Mesenchymal stem cell (in vitro differentiated cells and primary cell): ENCODE results near the gene CYP39A1.
"Not testable (repeated sequence)": the region's sequence is repeated elsewhere in the genome, so short reads cannot be mapped to it uniquely, and the experiment has no call there.

Experiments used
- DNase-seq: peaks from one replicate; pipeline ENCODE4 v3.0.0-alpha.2; 2013
- H2AFZ ChIP-seq: one replicate; pipeline ENCODE4 v1.6.1; 2013; ENCODE audit warnings: low read depth, mild to moderate bottlenecking, control low read depth, inconsistent platforms, low read length, moderate library complexity
- H2AK5ac ChIP-seq: 2 replicates; pipeline ENCODE4 v1.6.1; 2013; ENCODE audit warnings: low read length, moderate library complexity, mild to moderate bottlenecking, inconsistent platforms; ENCODE audit not compliant: severe bottlenecking
- H2BK120ac ChIP-seq: one replicate; pipeline ENCODE4 v1.6.1; 2013; ENCODE audit warnings: low read depth, mild to moderate bottlenecking, inconsistent platforms, low read length, moderate library complexity
- H2BK12ac ChIP-seq, 2 experiments: one replicate each; pipeline ENCODE4 v1.6.1; 2013; ENCODE audit warnings: inconsistent platforms in 2 of 2, low read length in 2 of 2, mild to moderate bottlenecking in 2 of 2, moderate library complexity in 2 of 2, control low read depth in 1 of 2
- H2BK15ac ChIP-seq: one replicate; pipeline ENCODE4 v1.6.1; 2013; ENCODE audit warnings: mild to moderate bottlenecking, low read depth, inconsistent platforms; ENCODE audit not compliant: poor library complexity, severe bottlenecking
- H2BK5ac ChIP-seq: 2 replicates; pipeline ENCODE4 v1.6.1; 2013; ENCODE audit warnings: low read depth, mild to moderate bottlenecking, low read length, control low read depth, inconsistent platforms; ENCODE audit not compliant: poor library complexity, severe bottlenecking
- H3K14ac ChIP-seq, 2 experiments: one replicate each; pipeline ENCODE4 v1.6.1; 2013; ENCODE audit warnings: inconsistent platforms in 2 of 2, low read length in 2 of 2, control low read depth in 1 of 2, mild to moderate bottlenecking in 1 of 2, moderate library complexity in 1 of 2
- H3K18ac ChIP-seq, 2 experiments: one replicate each; pipeline ENCODE4 v1.6.1; 2013; ENCODE audit warnings: inconsistent platforms in 2 of 2, low read length in 2 of 2, control low read depth in 1 of 2, low read depth in 1 of 2, mild to moderate bottlenecking in 1 of 2
- H3K23ac ChIP-seq, 2 experiments: one replicate each; pipeline ENCODE4 v1.6.1; 2013; ENCODE audit warnings: inconsistent platforms in 2 of 2, low read length in 2 of 2, mild to moderate bottlenecking in 2 of 2, moderate library complexity in 2 of 2, control low read depth in 1 of 2
- H3K27ac ChIP-seq: 2 replicates; pipeline ENCODE4 v1.5.1; 2013; ENCODE audit warnings: mild to moderate bottlenecking, moderate library complexity, low read length, control low read depth, inconsistent platforms; ENCODE audit not compliant: poor library complexity, severe bottlenecking
- H3K27me3 ChIP-seq, 2 experiments: 2 replicates each; pipeline versions ENCODE4 v1.6.1 to v1.7.0; 2013; ENCODE audit warnings: low read length in 2 of 2, mild to moderate bottlenecking in 2 of 2, moderate library complexity in 2 of 2, control low read depth in 1 of 2, inconsistent platforms in 1 of 2; ENCODE audit not compliant: control insufficient read depth in 1 of 2, insufficient read depth in 1 of 2
- H3K36me3 ChIP-seq, 2 experiments: 2 replicates each; pipeline versions ENCODE4 v1.6.1 to v1.7.0; 2013; ENCODE audit warnings: low read length in 2 of 2, control low read depth in 1 of 2, inconsistent platforms in 1 of 2, low read depth in 1 of 2, mild to moderate bottlenecking in 1 of 2; ENCODE audit not compliant: insufficient read depth in 2 of 2, control insufficient read depth in 1 of 2
- H3K4ac ChIP-seq, 2 experiments: one replicate each; pipeline ENCODE4 v1.6.1; 2013; ENCODE audit warnings: inconsistent platforms in 2 of 2, low read length in 2 of 2, mild to moderate bottlenecking in 2 of 2, moderate library complexity in 2 of 2, control low read depth in 1 of 2, low read depth in 1 of 2
- H3K4me1 ChIP-seq: 2 replicates; pipeline ENCODE4 v1.6.1; 2013; ENCODE audit warnings: low read depth, low read length, control low read depth; ENCODE audit not compliant: control insufficient read depth, insufficient read depth
- H3K4me2 ChIP-seq: 2 replicates; pipeline ENCODE4 v1.6.1; 2013; ENCODE audit warnings: low read length, mild to moderate bottlenecking, inconsistent platforms; ENCODE audit not compliant: poor library complexity, severe bottlenecking
- H3K4me3 ChIP-seq, 2 experiments: 2 replicates each; pipeline versions ENCODE4 v1.5.1 to v1.7.0; 2013; ENCODE audit warnings: low read length in 2 of 2, mild to moderate bottlenecking in 2 of 2, control low read depth in 1 of 2, low read depth in 1 of 2; ENCODE audit not compliant: insufficient read depth in 1 of 2
- H3K79me1 ChIP-seq: replicated peaks from 2 replicates; pipeline ENCODE4 v1.6.1; 2013; ENCODE audit warnings: mild to moderate bottlenecking, control low read depth, low read length, inconsistent platforms; ENCODE audit not compliant: poor library complexity, severe bottlenecking
- H3K9ac ChIP-seq: 2 replicates; pipeline ENCODE4 v1.7.0; 2013; ENCODE audit warnings: mild to moderate bottlenecking, low read length, moderate library complexity
- H3K9me3 ChIP-seq: 2 replicates; pipeline ENCODE4 v1.7.0; 2013; ENCODE audit warnings: mild to moderate bottlenecking, low read length; ENCODE audit not compliant: control insufficient read depth
- H4K8ac ChIP-seq: one replicate; pipeline ENCODE4 v1.6.1; 2013; ENCODE audit warnings: inconsistent platforms, mild to moderate bottlenecking, low read length, moderate library complexity
- H4K91ac ChIP-seq: one replicate; pipeline ENCODE4 v1.6.1; 2013; ENCODE audit warnings: mild to moderate bottlenecking, low read length, inconsistent platforms
- WGBS: methylation state at CpG from one replicate; pipeline ENCODE4 v1.1.7; 2013; ENCODE audit warnings: mixed read lengths; 5-methylcytosine and 5-hydroxymethylcytosine counted together

CYP39A1 gene

DNA sequence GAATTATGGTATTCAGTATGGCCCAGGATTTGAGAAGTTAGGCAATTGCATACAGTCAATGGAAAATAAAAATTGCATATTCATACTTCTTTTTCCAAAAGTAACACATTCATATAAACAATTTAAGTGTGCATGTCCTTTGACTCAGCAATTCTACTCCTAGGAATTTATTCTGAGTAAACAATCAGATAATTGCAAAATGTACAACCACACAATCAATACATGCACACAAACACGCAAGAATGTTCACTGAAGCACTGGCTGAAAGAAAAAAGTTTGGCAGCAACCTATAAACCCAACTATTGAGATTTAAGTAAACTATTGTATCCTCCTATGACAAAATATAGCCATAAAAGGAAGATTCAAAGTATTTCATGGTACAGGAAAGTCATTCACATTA is 1.6 kb downstream of the CYP39A1 start:
- 67% methylated on average over 1 of the region's 1 CpG for WGBS

DNA sequence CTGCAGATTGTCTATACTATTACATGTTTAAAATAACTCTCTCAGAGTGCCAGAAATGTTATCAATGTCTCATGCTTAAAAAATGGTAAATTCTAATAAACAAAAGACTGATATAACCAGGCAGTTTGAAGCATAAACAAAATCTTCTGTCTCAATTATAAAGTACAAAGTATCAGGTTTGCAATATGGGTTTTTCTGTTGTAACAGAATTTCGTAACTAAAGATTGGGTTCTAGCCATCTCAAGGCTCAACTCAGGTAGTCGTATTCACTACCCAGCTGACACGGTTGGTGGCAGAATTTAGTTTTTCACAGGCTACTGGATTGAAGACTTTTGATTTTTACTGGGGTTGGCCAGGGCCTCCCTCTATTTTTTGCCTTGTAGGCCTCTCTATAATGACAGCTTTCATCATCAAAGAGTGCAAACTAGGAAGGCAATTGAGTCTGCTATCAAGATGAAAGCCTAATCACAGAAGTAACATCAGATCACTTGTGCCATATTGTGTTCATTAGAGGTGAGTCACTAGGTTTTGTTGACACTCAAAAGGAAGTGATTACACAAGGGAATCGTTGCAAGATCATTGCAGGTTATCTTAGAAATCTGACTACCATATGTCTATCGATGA is 3.6 kb downstream of the CYP39A1 start:
- no peak overlapping the region for H4K91ac ChIP-seq
- H3K4me3 ChIP-seq, result no peak overlapping the region
- H2AK5ac ChIP-seq, result no peak overlapping the region
- no peak overlapping the region for H2BK120ac ChIP-seq
- no peak overlapping the region for H2BK15ac ChIP-seq
- 65% methylated on average over 5 of the region's 5 CpGs for WGBS
- peaks cover 3% of the 10 kb centered on the region for H3K79me1 ChIP-seq
- peaks cover 2% of the 10 kb centered on the region for H3K4me1 ChIP-seq
- H3K14ac ChIP-seq, result no peak overlapping the region
- H3K9ac ChIP-seq, result no peak overlapping the region
- peak; percentile 30 for DNase-seq
- H3K27ac ChIP-seq, result no peak overlapping the region
- no peaks in the 10 kb centered on the region for H3K36me3 ChIP-seq
- no peaks in the 10 kb centered on the region for H3K9me3 ChIP-seq
- no peaks in the 10 kb centered on the region for H3K27me3 ChIP-seq
- H3K4ac ChIP-seq, result no peak overlapping the region
- no peak overlapping the region for H2BK12ac ChIP-seq
- no peak overlapping the region for H2BK5ac ChIP-seq
- H3K23ac ChIP-seq, result no peak overlapping the region
- no peak overlapping the region for H4K8ac ChIP-seq
- no peak overlapping the region for H2AFZ ChIP-seq
- no peak overlapping the region for H3K4me2 ChIP-seq
- no peak overlapping the region for H3K18ac ChIP-seq

More for the DNA sequence above, 1.6 kb downstream of the CYP39A1 start:
- no peak overlapping the region for H3K14ac ChIP-seq
- no peak overlapping the region for H3K9ac ChIP-seq
- H2AFZ ChIP-seq, result no peak overlapping the region
- no peak overlapping the region for H3K4me3 ChIP-seq
- H4K91ac ChIP-seq, result no peak overlapping the region
- H3K4me2 ChIP-seq, result no peak overlapping the region
- H3K27ac ChIP-seq, result no peak overlapping the region
- no peak overlapping the region for H2BK12ac ChIP-seq
- no peak overlapping the region for H2AK5ac ChIP-seq
- no peaks in the 10 kb centered on the region for H3K9me3 ChIP-seq
- H3K18ac ChIP-seq, result no peak overlapping the region
- no peak overlapping the region for H2BK15ac ChIP-seq
- no peak overlapping the region for H2BK5ac ChIP-seq
- peaks cover 2% of the 10 kb centered on the region for H3K4me1 ChIP-seq
- H3K79me1 ChIP-seq, result peaks cover 3% of the 10 kb centered on the region
- no peak overlapping the region for H3K23ac ChIP-seq
- H2BK120ac ChIP-seq, result no peak overlapping the region
- H4K8ac ChIP-seq, result no peak overlapping the region
- no peaks in the 10 kb centered on the region for H3K27me3 ChIP-seq
- DNase-seq, result peak; percentile 67
- H3K4ac ChIP-seq, result no peak overlapping the region
- H3K36me3 ChIP-seq, result no peaks in the 10 kb centered on the region

DNA sequence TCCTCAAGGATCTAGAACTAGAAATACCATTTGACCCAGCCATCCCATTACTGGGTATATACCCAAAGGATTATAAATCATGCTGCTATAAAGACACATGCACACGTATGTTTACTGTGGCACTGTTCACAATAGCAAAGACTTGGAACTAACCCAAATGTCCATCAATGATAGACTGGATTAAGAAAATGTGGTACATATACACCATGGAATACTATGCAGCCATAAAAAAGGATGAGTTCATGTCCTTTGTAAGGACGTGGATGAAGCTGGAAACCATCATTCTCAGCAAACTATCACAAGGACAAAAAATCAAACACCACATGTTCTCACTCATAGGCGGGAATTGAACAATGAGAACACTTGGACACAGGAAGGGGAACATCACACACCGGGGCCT is 4.5 kb downstream of the CYP39A1 start:
- H3K27ac ChIP-seq, H2BK5ac ChIP-seq, H3K9me3 ChIP-seq, H3K23ac ChIP-seq, H3K79me1 ChIP-seq, H3K14ac ChIP-seq, H4K91ac ChIP-seq, H3K9ac ChIP-seq, H3K4ac ChIP-seq, H2BK12ac ChIP-seq, H2AFZ ChIP-seq, H3K4me3 ChIP-seq, H3K4me1 ChIP-seq, H3K36me3 ChIP-seq, DNase-seq, H3K18ac ChIP-seq, H2BK120ac ChIP-seq, H3K4me2 ChIP-seq, H2AK5ac ChIP-seq, H3K27me3 ChIP-seq, H2BK15ac ChIP-seq, H4K8ac ChIP-seq: not testable (repeated sequence)
- WGBS, result no CpG with 5 or more reads among the region's 4 CpGs

DNA sequence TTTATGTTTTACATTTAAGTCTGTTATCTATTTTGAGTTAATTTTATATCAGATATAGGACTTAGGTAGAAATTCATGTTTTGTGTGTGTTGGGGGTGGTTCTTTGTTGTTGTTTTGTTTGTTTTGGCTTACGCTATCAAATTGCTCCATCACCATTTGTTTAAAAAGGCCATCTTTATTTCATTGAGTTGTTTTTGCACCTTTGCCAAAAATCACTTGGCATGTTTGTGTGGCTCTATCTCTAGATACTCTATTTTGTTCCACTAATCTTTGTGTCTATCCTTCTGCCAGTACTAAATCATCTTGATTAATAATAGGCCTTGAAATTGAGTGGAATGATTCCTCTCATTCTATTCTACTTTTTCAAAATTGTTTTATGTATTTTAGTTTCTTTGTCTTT is 7.4 kb downstream of the CYP39A1 start:
- Histone ChIP-seq H4K8ac (no peak overlapping the region), H2BK15ac (no peak overlapping the region), H2AFZ (no peak overlapping the region), H3K9me3 (no peaks in the 10 kb centered on the region), H3K79me1 (peaks cover 2% of the 10 kb centered on the region), H2BK12ac (no peak overlapping the region), H3K36me3 (no peaks in the 10 kb centered on the region), H2BK120ac (no peak overlapping the region), H2BK5ac (no peak overlapping the region), H4K91ac (no peak overlapping the region), H2AK5ac (no peak overlapping the region), H3K18ac (no peak overlapping the region), H3K4me3 (no peak overlapping the region), H3K14ac (no peak overlapping the region), H3K27me3 (no peaks in the 10 kb centered on the region), H3K4me2 (no peak overlapping the region), H3K4ac (no peak overlapping the region), H3K27ac (no peak overlapping the region), H3K4me1 (no peaks in the 10 kb centered on the region), H3K23ac (no peak overlapping the region), H3K9ac (no peak overlapping the region)
- WGBS, result no CpG with 5 or more reads among the region's 1 CpG
- DNase-seq, result no peak
